Smooth muscle cell of the brain vasculature (primary cell): ENCODE results near the gene RAB3C.

ENCODE experiments used
- DNase-seq: peaks from one replicate; pipeline ENCODE4 v3.0.0-alpha.2; 2012; ENCODE audit warnings: low read depth, low spot score

The RAB3C gene

GRCh38 chr5:58875599-58875998, 292.7 kb downstream of the RAB3C start:
- no peak for DNase-seq

DNA sequence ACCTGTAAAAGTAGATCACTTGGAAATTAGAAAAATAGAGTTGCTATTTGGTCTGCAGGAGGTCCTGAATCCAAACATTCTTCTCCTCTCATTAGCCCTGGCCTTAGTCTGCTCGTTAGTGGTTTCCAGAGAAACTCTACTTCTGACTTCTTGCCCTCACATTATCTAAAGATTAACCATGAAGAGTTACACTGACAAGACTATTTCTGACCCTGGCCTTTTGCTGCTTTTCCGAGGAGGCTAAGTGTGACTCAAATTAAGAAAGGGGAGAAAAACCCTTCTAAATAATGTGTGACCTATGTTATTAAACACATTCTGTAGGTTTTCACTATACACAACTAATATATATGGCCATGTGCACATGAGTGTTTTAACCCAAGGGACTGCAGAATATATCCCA, 302.4 kb downstream of the RAB3C start:
- no peak for DNase-seq

GRCh38 chr5:58886315-58887207, 303.7 kb downstream of the RAB3C start:
- DNase-seq: peak; percentile 29

DNA sequence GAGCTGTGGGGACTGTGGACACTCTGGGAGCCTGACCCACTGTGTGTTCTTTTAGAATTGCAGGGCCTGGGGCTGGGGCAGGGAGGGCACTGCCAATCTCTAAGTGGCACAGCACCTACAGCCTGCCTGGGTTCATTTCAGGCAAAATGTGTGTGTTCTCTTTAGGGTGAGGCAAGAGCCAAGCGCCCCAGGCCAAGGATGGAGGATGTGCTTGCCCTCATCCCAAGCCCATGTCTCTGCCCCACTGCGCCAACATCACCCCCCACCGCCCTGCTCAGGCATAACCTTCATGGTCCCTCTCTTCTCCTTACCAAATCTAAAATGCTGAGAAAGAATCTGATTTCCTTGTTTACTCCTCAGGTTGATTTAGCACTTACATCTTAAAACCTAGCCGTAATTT, 304.4 kb downstream of the RAB3C start:
- no peak for DNase-seq

GRCh38 chr5:58887721-58888409, 305.0 kb downstream of the RAB3C start:
- DNase-seq: no peak

GRCh38 chr5:58890265-58890664, 307.4 kb downstream of the RAB3C start:
- no peak for DNase-seq

GRCh38 chr5:58890701-58891085, 307.8 kb downstream of the RAB3C start:
- DNase-seq: no peak

DNA sequence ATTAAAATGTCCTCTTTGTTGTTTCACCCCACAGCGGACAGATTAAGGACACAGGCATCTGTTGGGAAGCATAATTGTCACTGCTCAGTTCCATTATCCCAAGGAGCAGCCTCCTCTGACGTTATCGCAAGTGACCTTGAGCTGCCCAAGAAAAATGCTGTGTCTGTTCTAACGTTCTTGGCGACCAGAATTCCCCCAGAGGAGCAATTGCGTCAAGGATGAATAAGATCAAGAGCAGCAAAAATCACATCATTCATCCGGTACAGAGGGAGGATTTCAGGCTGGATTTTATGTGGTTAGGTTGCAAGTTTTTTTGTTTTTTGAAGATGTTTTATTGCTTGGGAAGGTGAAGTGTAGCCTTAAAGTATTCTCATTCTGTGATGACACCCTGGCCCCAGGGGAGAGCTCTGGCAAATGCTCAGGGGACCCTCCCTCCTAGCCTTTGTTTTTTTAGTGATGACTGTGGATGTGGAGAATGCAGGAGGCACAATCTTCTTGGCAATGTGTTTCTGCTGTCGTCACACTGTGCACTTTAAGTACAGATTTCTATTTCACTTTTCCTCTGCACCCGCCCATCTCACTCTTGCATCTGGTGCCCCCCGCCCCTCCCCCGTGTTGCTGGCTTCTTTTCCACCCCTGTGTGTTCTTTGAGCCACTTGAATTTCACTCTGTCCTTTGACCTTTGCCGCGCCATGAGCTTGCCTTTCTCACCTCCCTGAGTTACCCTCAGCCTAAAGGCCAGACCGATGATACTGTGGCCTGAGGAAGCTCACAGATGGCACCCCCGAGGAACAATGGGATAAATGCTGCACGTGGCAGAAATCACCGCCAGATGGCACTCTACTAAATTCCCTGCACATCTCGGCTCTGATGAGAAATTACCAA, 308.5 kb downstream of the RAB3C start:
- DNase-seq: peak; percentile 73

DNA sequence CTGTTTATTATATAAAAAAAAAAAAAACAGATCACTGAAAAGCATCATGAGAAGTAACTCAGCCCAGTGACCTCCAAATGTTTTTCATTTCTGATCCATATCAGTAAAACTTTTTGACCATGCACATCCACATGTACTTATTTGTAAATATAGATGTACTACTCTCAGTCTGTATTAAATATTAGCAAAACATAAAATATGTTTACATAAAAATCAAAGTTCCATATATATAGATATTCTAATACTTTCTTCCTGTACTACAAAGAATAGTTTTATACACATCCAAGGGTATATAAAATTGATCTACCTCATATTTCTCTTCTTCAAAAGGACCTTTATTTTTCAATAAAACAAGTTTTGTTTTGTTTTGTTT, 309.1 kb downstream of the RAB3C start:
- no peak for DNase-seq

DNA sequence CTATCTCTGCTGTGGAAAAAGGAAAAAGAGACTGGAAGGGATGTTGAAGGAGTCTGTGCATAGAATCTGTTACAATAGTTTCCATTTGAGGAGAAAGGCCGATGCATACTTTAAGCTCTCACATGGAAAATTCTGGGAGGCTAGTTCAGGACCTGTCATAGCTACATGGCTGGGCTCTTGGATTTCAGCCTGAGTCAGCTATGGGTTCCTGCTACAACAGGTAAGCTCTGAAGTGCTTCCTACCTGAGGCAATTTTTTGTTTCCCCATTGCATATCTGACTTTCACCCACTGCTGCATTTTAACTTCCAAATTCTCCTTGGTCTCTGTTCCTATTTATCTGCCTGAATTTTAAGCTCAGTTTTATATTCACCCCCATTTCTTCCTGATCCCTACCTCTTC, 310.7 kb downstream of the RAB3C start:
- DNase-seq: no peak

GRCh38 chr5:58898006-58898405, 315.1 kb downstream of the RAB3C start:
- no peak for DNase-seq

GRCh38 chr5:58898538-58898937, 315.7 kb downstream of the RAB3C start:
- DNase-seq: no peak

GRCh38 chr5:58901271-58901670, 318.4 kb downstream of the RAB3C start:
- DNase-seq: no peak

GRCh38 chr5:58902305-58902704, 319.4 kb downstream of the RAB3C start:
- DNase-seq: no peak

DNA sequence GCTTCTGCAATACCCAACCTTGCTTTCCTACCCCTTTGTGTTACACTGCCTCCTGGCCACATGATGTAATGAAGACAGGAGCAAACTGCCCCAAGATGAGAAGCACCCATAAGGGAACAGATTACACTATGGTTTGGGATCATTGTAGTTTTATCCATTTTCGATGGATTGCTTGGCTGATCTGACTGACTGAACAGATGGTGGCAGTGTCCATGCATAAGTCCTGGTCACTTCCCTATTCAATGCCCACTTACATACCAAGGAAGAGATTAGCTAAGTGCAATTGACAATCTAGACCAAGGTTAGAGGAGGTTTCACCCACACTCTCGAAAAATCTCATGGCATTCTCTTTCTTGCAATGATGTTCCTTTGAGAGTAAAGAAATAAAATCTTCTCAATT, 319.9 kb downstream of the RAB3C start:
- no peak for DNase-seq

DNA sequence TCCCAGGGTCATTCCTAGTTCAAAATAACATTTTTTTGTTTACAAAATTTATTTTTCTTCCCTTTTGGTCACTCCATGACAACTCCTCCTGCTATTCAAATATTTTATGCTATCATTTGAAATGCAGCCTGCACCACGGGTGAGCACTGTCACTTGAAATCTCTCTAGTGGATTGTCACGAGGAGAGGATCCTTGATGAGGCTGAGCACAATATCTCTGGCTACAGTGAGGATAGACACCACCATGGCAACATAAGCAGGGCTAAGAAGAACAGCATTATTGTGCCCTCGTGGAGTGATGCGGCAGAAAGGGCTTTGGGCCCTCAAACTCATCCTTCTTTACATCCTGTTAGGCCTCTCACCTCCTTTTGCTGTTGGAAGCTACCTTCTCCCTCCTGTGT, 321.9 kb downstream of the RAB3C start:
- DNase-seq: no peak

DNA sequence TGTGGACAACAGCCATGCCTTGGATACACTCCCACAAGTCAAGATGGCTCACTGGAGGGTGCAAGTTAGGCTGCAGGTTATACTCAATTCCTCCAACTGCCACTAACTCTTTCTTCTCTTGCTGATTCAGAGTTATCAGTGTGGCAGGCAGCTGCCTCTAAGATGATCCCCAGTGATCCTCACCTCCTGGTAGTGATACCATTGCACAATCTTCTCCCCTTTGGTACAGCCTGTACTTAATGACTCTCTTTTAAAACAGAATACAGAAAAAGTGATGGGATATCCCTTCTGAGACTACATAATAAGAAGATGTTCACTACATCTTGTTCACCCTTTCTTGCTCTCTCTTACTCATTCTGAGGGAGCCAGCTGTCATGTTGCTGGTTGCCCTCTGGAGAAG, 323.1 kb downstream of the RAB3C start:
- DNase-seq: no peak
